ENCODE data around the gene C1orf141. TPM values are rescaled to one million over a fixed set of nuclear protein-coding genes. Genes with fewer than 3 reads are reported as not detected.

C1orf141 gene
- total RNA-seq, 4 donors from 2014 or later: not detected

DNA sequence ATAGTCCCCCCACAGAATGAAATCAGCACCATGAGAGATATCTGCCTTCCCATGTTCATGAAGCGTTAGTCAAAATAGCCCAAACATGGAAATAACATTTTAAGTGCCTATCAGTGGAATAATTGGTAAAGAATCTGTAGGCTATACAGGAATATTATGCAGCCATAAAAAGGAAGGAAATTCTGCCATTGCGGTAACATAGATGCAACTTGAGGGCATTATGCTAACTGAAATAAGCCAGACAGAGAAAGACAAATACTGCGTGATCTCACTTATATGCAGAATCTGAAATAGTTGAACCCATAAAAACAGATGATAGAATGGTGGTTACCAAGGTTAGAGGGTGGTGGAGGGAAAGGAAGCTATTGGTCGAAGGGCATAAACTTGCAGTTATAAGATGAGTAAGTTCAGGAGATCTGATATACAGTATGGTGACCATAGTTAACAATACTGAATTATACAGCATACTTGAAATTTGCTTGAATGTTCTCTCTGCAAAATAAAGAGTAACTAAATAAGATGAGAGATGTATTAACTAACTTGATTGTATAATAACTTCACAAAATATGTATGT is 30.8 kb upstream of the C1orf141 start:
- TF ChIP-seq, protein P1, sequence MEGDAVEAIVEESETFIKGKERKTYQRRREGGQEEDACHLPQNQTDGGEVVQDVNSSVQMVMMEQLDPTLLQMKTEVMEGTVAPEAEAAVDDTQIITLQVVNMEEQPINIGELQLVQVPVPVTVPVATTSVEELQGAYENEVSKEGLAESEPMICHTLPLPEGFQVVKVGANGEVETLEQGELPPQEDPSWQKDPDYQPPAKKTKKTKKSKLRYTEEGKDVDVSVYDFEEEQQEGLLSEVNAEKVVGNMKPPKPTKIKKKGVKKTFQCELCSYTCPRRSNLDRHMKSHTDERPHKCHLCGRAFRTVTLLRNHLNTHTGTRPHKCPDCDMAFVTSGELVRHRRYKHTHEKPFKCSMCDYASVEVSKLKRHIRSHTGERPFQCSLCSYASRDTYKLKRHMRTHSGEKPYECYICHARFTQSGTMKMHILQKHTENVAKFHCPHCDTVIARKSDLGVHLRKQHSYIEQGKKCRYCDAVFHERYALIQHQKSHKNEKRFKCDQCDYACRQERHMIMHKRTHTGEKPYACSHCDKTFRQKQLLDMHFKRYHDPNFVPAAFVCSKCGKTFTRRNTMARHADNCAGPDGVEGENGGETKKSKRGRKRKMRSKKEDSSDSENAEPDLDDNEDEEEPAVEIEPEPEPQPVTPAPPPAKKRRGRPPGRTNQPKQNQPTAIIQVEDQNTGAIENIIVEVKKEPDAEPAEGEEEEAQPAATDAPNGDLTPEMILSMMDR (IDR thresholded peaks at IDR 0.05): no peak
- no peak for TF ChIP-seq POLR2A (IDR thresholded peaks at IDR 0.05)
- Histone ChIP-seq H3K9me3 (no peaks in the 10 kb centered on the region), H3K4me3 (no peak overlapping the region), H3K27me3 (no peaks in the 10 kb centered on the region), H3K27ac (no peak overlapping the region), H3K36me3 (no peaks in the 10 kb centered on the region), H3K4me1 (no peaks in the 10 kb centered on the region)
- no peak for DNase-seq

DNA sequence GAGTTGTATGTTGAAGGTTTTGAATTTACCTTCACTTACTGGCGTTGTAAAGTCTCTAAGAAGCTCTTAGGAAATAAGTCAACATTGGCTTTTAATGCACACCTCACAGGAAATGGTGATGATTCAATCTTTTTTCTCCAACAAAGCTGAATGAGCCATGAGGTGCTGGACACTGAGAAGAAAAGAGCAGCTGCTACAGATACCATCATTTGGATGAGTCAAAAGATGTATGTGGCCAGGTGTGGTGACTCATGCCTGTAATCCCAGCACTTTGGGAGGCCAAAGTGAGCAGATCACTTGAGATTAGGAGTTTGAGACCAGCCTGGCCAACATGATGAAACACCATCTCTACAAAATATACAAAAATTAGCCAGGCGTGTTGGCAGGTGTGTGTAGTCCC is 28.2 kb upstream of the C1orf141 start:
- no peak for TF ChIP-seq POLR2A (IDR thresholded peaks at IDR 0.05)
- TF ChIP-seq, protein P1 (IDR thresholded peaks at IDR 0.05): no peak

DNA sequence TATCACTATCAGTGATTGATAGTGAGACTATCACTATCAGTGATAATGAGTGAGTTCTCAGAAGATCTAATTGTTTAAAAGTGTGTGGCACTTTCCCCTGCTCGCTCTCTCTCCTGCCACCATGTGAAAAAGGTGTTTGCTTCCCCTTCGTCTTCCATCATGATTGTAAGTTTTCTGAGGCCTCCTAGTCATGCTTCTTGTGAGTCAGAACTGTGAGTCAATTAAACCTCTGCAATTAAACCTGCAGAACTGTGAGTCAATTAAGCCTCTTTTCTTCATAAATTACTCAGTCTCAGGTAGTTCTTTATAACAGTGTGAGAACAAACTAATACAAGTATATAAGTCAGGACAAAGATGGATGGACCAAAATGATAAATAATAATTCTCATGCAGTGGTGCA is 24.5 kb upstream of the C1orf141 start:
- Histone ChIP-seq H3K36me3 (no peaks in the 10 kb centered on the region), H3K9me3 (no peaks in the 10 kb centered on the region), H3K27ac (no peak overlapping the region), H3K4me1 (no peaks in the 10 kb centered on the region), H3K4me3 (no peak overlapping the region), H3K27me3 (no peaks in the 10 kb centered on the region)
- TF ChIP-seq POLR2A (IDR thresholded peaks at IDR 0.05): no peak
- TF ChIP-seq, protein P1 (IDR thresholded peaks at IDR 0.05): no peak
- DNase-seq: no peak

More for the DNA sequence above, 28.2 kb upstream of the C1orf141 start:
- Histone ChIP-seq H3K27ac (no peak overlapping the region), H3K9me3 (no peaks in the 10 kb centered on the region), H3K36me3 (no peaks in the 10 kb centered on the region), H3K4me3 (no peak overlapping the region), H3K27me3 (no peaks in the 10 kb centered on the region), H3K4me1 (no peaks in the 10 kb centered on the region)
- no peak for DNase-seq

GRCh38 chr1:67158401-67158800 is 23.6 kb upstream of the C1orf141 start:
- Histone ChIP-seq H3K27me3 (no peaks in the 10 kb centered on the region), H3K9me3 (no peaks in the 10 kb centered on the region), H3K4me1 (no peaks in the 10 kb centered on the region), H3K36me3 (no peaks in the 10 kb centered on the region), H3K27ac (no peak overlapping the region), H3K4me3 (no peak overlapping the region)
- TF ChIP-seq POLR2A (IDR thresholded peaks at IDR 0.05): no peak
- TF ChIP-seq, protein P1 (IDR thresholded peaks at IDR 0.05): no peak
- DNase-seq: no peak

GRCh38 chr1:67150931-67151330 is 16.2 kb upstream of the C1orf141 start:
- H3K4me1 ChIP-seq: peaks cover 0 to 9% (median 0%) of the 10 kb centered on the region in 4 donors
- no peaks in the 10 kb centered on the region for H3K9me3 ChIP-seq
- H3K4me3 ChIP-seq: no peak overlapping the region
- no peak for DNase-seq
- TF ChIP-seq, protein P1 (IDR thresholded peaks at IDR 0.05): no peak
- no peak for TF ChIP-seq POLR2A (IDR thresholded peaks at IDR 0.05)
- no peaks in the 10 kb centered on the region for H3K27me3 ChIP-seq
- H3K36me3 ChIP-seq: no peaks in the 10 kb centered on the region
- no peak overlapping the region for H3K27ac ChIP-seq
